ENCODE results near the gene ZBTB14.

ZBTB14 gene

GRCh38 chr18:5288517-5288935 is 7.0 kb downstream of the ZBTB14 start:
- DNase-seq, result no peak

GRCh38 chr18:5287854-5288253 is 7.7 kb downstream of the ZBTB14 start:
- DNase-seq, result no peak

GRCh38 chr18:5286525-5286924 is 9.0 kb downstream of the ZBTB14 start:
- DNase-seq, result no peak

GRCh38 chr18:5285326-5285725 is 10.2 kb downstream of the ZBTB14 start:
- no peak for DNase-seq

GRCh38 chr18:5284808-5285207 is 10.7 kb downstream of the ZBTB14 start:
- DNase-seq, result no peak

GRCh38 chr18:5282770-5283169 is 12.8 kb downstream of the ZBTB14 start:
- DNase-seq, result no peak

- no peak for DNase-seq
Observed at GRCh38 chr18:5276947-5277346, 18.6 kb downstream of the ZBTB14 start.

GRCh38 chr18:5275872-5276271 is 19.7 kb downstream of the ZBTB14 start:
- no peak for DNase-seq

GRCh38 chr18:5268874-5269273 is 26.7 kb downstream of the ZBTB14 start:
- DNase-seq, result no peak

- DNase-seq, result no peak
Observed at GRCh38 chr18:5266721-5267120, 28.8 kb downstream of the ZBTB14 start.

GRCh38 chr18:5253910-5254309 is 41.6 kb downstream of the ZBTB14 start:
- DNase-seq, result no peak

- no peak for DNase-seq
Observed at GRCh38 chr18:5251117-5251516, 44.4 kb downstream of the ZBTB14 start.

- DNase-seq, result no peak
Observed at GRCh38 chr18:5250603-5251002, 44.9 kb downstream of the ZBTB14 start.

- no peak for DNase-seq
Observed at GRCh38 chr18:5244941-5245340, 50.6 kb downstream of the ZBTB14 start.

GRCh38 chr18:5239447-5239846 is 56.1 kb downstream of the ZBTB14 start:
- DNase-seq, result no peak
